NCI-H2171 (cell line): Measurements from ENCODE around the gene NDE1.
"Not testable (repeated sequence)": the region's sequence is repeated elsewhere in the genome, so short reads cannot be mapped to it uniquely, and the experiment has no call there.

Source experiments
- DNase-seq: peaks from one replicate; lab custom pipeline; 2025; lab: John Stamatoyannopoulos, UW

The NDE1 gene

GRCh38 chr16:15620611-15621195 is 29.3 kb upstream of the NDE1 start:
- DNase-seq, result no peak

- no peak for DNase-seq
These were observed 28.6 kb upstream of the NDE1 start for GRCh38 chr16:15621456-15621855.

GRCh38 chr16:15621889-15622288 is 28.2 kb upstream of the NDE1 start:
- no peak for DNase-seq

GRCh38 chr16:15631730-15632409 is 18.2 kb upstream of the NDE1 start:
- DNase-seq, result no peak

- DNase-seq, result no peak
These were observed 14.1 kb upstream of the NDE1 start for GRCh38 chr16:15635926-15636325.

GRCh38 chr16:15636392-15636873 is 13.6 kb upstream of the NDE1 start:
- DNase-seq, result no peak

GRCh38 chr16:15639061-15639568 is 10.9 kb upstream of the NDE1 start:
- no peak for DNase-seq

GRCh38 chr16:15640966-15641365 is 9.1 kb upstream of the NDE1 start:
- no peak for DNase-seq

- no peak for DNase-seq
These were observed 8.1 kb upstream of the NDE1 start for GRCh38 chr16:15641753-15642556.

- DNase-seq, result peak; percentile 71
These were observed 7.4 kb upstream of the NDE1 start for GRCh38 chr16:15642557-15643047.

- peak; percentile 96 for DNase-seq
These were observed 6.7 kb upstream of the NDE1 start, which contains the start of gene MARF1 for GRCh38 chr16:15643048-15643945. MARF1 (minus strand) TSS chr16:15643154; CDS start chr16:15639233, 3,921 bp downstream.

- DNase-seq, result no peak
These were observed 6.1 kb upstream of the NDE1 start for GRCh38 chr16:15643946-15644250.

GRCh38 chr16:15644267-15644961 is 5.6 kb upstream of the NDE1 start:
- peak; percentile 69 for DNase-seq

- DNase-seq, result not testable (repeated sequence)
These were observed 5.0 kb upstream of the NDE1 start for GRCh38 chr16:15644962-15645465.

- DNase-seq, result not testable (repeated sequence)
These were observed 3.3 kb upstream of the NDE1 start for GRCh38 chr16:15646557-15647293.

- no peak for DNase-seq
These were observed 2.6 kb upstream of the NDE1 start for GRCh38 chr16:15647294-15648014.

GRCh38 chr16:15648135-15648730 is 1.8 kb upstream of the NDE1 start:
- DNase-seq, result no peak

GRCh38 chr16:15649311-15649710 is 734 bp upstream of the NDE1 start:
- DNase-seq, result not testable (repeated sequence)

- no peak for DNase-seq
These were observed 372 bp upstream of the NDE1 start for GRCh38 chr16:15649727-15650018.
